Activated naive CD4-positive, alpha-beta T cell treated with anti-CD3 and anti-CD28 coated beads, Interleukin-2, amount 50 U/mL, for 72 hours (primary cell): ENCODE results near the gene MAGOHB. TPM values are rescaled to one million over a fixed set of nuclear protein-coding genes. Genes with fewer than 3 reads are reported as not detected.
"Not testable (repeated sequence)": the region's sequence is repeated elsewhere in the genome, so short reads cannot be mapped to it uniquely, and the experiment has no call there.

Experiments
- ATAC-seq, 2 donors: fragments of 150-1000 bp; cut with Tn5 transposase; 2 replicates each; pipeline ENCODE4 v1.10.0; 2021; ENCODE audit warnings: mild to moderate bottlenecking in 2 of 2, moderate library complexity in 2 of 2
- DNase-seq, 2 donors: peaks; one replicate each; pipeline ENCODE4 v3.0.0; 2021 to 2022; ENCODE audit warnings: low spot score in 2 of 2
- H3K27ac Mint-ChIP-seq, 2 donors: one replicate each; pipeline ENCODE4 v1.8.0; 2022; ENCODE audit warnings: mild to moderate bottlenecking in 2 of 2, mixed read lengths in 2 of 2
- H3K36me3 Mint-ChIP-seq, 2 donors: one replicate each; pipeline ENCODE4 v1.8.0; 2022; ENCODE audit warnings: mixed read lengths in 2 of 2
- H3K9me3 Mint-ChIP-seq, 2 donors: one replicate each; pipeline ENCODE4 v1.8.0; 2022; ENCODE audit warnings: mixed read lengths in 2 of 2
- total RNA-seq, 2 donors: library from RNA; stranded (reverse); gene quantifications; one replicate each; pipeline ENCODE4 v1.2.3, GENCODE V29; 2022

The MAGOHB gene
- 10 to 100 TPM; 54.8 to 60.7 TPM for total RNA-seq

DNA sequence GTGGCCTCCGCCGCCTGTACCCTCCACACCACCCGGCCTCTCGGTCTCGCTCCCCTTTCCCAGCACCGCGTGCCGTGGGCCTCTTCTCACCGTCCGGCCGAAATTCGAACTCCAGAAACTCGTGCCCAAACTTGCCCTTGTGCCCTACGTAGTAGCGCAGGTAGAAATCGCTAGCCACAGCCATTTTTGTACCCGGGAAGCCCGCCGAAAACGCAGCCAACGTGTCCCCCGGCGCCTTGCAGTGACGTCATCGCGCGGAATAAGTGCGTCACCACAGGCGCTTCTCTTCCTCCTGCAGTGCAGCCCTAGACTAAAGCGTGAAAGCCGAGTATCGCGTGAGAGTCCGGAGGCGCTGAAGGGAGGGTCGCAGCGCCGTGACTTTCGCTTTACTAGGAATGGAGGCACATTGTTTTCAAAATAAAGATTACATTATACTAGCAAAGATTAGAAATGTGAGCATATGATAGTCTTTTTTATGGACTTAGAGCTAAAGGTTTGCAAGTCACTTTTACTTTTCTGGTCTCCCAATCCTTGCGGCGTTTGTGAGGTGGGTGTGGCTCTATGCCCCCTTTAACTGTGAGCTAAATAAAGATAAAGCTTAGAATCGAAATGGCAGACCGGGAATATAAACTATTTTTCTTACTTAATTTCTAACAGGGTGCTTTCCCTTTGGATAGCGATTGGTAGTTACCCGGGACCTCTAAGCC is at the start of gene MAGOHB:
Gene MAGOHB, minus strand, starts transcription at position 261 of the 707 bp plus-strand sequence. Its CDS starts 77 bp downstream, at position 184.
- Mint-ChIP-seq H3K36me3 (peaks cover 20 to 23% of the 10 kb centered on the region in 2 donors), H3K27ac (peak within 1 kb of the TSS; percentile 99 to 100), H3K9me3 (no peaks in the 10 kb centered on the region)
- DNase-seq (peak; percentile 97 to 99), ATAC-seq (peak; percentile 98)

DNA sequence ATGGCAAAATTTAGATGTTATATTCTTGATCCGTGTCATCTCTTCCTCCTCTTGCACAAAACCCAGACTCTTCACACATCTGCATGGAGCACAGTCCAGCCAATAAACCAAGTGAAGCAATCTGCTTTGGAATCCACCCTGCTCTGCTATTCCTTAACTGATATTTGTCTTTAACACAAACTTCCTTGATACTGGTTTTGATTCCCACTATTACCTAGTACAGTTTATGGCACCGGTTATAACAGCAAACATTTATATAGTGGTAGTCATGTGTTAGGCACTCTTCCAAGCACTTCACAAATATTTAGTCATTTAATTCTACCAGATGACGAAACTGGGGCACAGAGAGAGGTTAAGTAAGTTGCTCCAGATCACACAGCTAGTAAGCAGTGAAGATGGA is 47.9 kb upstream of the MAGOHB start:
- no peak overlapping the region for H3K27ac Mint-ChIP-seq
- ATAC-seq, result no peak
- DNase-seq, result no peak

DNA sequence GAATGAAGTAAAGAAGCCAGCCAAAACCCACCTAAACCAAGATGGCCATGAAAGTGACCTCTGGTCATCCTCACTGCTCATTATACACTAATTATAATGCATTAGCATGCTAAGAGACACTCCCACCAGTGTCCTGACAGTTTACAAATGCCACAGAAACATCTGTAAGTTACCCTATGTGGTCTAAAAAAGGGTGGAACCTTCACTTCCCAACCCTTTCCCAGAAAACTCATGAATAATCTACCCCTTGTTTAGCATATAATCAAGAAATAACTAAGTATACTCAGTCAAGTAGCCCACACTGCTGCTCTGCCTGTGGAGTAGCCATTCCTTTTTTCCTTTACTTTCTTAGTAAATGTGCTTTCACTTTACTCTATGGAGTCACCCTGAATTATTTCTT is 40.6 kb upstream of the MAGOHB start:
- ATAC-seq (no peak), DNase-seq (no peak)
- Mint-ChIP-seq H3K27ac (no peak overlapping the region), H3K36me3 (peaks cover 0 to 6% of the 10 kb centered on the region in 2 donors), H3K9me3 (peaks cover 0 to 3% of the 10 kb centered on the region in 2 donors)

More for the DNA sequence above, 47.9 kb upstream of the MAGOHB start:
- no peaks in the 10 kb centered on the region for H3K9me3 Mint-ChIP-seq
- H3K36me3 Mint-ChIP-seq, result no peaks in the 10 kb centered on the region

DNA sequence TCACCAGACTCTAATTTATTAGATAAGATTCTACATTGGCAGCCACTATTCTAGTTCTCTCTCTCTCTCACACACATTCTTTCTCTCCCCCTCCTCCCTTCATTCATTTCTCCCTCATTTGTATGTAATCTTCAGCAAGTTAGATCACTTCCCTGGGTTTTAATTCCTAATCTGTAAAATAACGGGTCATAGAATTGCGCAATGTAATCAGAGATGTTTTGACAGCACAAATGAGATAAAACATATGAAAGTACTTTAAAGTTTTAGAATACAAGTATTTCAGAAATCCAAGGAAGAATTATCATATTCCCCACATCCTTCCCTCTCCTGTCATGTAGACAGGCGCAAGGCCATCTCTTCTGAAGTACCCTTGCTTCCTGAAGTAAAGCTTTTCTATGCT is 38.8 kb upstream of the MAGOHB start:
- no peak overlapping the region for H3K27ac Mint-ChIP-seq
- DNase-seq (no peak), ATAC-seq (no peak)
- peaks cover 6 to 9% of the 10 kb centered on the region in 2 donors for H3K36me3 Mint-ChIP-seq
- H3K9me3 Mint-ChIP-seq, result peaks cover 7 to 11% of the 10 kb centered on the region in 2 donors

DNA sequence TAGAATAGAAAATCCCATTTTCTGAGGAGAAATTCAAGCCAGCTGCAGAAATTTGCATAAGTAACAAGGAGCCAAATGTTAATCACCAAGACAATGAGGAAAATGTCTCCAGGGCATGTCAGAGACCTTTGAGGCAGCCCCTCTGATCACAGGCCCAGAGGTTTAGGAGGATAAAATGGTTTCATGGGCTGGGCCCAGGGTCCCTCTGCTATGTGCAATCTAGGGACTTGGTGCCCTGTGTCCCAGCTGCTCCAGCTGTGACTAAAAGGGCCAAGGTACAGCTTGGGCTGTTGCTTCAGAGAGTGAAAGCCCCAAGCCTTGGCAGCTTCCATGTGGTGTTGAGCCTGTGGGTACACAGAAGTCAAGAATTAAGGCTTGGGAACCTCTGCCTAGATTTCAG is 33.2 kb upstream of the MAGOHB start:
- Mint-ChIP-seq H3K36me3 (peaks cover 28 to 32% of the 10 kb centered on the region in 2 donors), H3K9me3 (peaks cover 26 to 29% of the 10 kb centered on the region in 2 donors)
- not testable (repeated sequence) for DNase-seq, ATAC-seq, H3K27ac Mint-ChIP-seq

DNA sequence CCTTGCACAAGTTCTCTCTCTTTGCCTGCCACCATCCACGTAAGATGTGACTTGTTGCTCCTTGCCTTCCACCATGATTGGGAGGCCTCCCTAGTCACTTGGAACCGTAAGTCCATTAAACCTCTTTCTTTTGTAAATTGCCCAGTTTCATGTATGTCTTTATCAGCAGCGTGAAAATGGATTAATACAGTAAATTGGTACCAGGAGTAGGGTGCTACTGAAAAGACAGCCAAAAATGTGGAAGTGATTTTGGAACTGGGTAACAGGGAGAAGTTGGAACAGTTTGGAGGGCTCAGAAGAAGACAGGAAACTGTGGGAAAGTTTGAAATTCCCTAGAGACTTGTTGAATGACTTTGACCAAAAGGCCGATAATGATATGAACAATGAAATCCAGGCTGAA is 32.5 kb upstream of the MAGOHB start:
- peaks cover 28 to 32% of the 10 kb centered on the region in 2 donors for H3K36me3 Mint-ChIP-seq
- no peak for DNase-seq
- peaks cover 26 to 29% of the 10 kb centered on the region in 2 donors for H3K9me3 Mint-ChIP-seq
- no peak for ATAC-seq
- no peak overlapping the region for H3K27ac Mint-ChIP-seq

DNA sequence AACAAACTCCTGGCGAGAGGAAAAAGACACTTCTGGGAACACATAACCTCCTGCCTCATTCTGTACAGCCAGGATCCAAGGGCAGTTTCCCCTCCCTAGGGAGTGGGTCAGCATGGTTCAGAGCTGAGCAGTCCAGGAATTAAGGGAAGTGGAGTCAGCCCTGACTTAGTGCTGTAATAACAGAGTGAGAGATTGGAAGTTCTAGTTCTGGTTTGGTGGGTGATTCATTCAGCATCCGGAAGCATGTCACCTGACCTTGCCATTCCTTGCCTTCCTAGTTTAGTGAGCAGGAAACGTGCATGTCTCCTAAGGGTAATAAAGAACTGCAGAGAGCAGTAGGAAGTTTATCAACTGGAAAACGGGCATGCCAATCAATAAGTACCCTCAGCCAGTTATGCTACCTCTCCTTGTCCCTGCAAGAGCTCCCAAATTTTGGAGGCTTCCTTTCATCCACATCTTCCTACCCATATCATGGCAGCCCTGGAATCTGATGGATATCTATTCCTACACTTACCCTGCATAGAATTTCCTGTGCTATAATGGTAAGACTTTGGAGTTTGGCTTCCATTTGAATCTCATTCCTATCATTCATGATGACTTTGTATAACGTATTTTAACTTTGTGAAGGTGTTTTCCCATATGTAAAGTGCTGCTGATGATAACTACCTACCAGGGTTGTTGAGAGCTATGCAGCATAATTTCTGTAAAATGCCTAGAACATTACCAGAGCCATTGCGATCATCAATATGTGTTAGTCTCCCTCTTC is 28.5 kb upstream of the MAGOHB start:
- H3K27ac Mint-ChIP-seq, result no peak overlapping the region

DNA sequence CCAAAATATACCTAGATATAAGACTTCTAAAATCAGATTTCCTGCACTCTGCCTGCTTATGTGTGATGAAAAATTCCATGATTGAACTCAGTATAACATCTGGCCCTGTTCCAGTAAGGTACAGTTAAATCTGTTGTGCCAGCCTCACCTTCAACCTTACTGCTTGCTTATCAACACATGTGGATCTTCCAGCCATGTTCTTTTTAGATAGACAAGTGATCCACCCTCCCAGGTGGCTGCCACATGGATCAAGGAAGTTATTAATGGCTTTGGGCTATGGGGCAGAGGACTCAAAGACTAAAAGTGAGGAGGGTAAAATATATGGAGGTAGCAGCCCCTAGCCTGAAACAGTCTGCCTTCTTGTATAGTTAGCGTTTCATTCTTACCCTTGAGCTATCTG is 25.3 kb upstream of the MAGOHB start:
- ATAC-seq (no peak), DNase-seq (no peak)
- Mint-ChIP-seq H3K36me3 (no peaks in the 10 kb centered on the region), H3K27ac (no peak overlapping the region), H3K9me3 (no peaks in the 10 kb centered on the region)

More for the DNA sequence above, 28.5 kb upstream of the MAGOHB start:
- peaks cover 18 to 21% of the 10 kb centered on the region in 2 donors for H3K9me3 Mint-ChIP-seq
- DNase-seq, result no peak
- ATAC-seq, result no peak
- peaks cover 21 to 26% of the 10 kb centered on the region in 2 donors for H3K36me3 Mint-ChIP-seq

DNA sequence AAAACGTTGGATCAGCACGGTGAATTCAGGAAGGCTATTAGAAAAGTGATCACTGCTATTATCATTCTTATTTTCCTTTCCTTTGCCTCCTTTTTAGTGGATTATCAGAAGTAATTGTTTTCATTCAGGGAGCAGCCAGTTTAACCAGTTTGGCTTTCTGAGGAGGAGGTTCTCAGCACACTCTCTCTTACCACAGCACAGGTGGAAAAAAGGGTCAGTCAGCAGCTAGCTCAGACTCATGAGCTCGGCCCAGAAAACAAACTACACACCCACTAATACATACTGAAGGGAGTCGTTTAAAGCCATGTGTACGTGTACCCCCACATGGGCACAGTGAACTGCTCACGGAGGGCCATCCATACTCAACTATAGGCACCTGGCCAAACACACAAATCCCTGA is 23.2 kb upstream of the MAGOHB start:
- DNase-seq (no peak), ATAC-seq (no peak)
- no peaks in the 10 kb centered on the region for H3K9me3 Mint-ChIP-seq
- H3K36me3 Mint-ChIP-seq, result no peaks in the 10 kb centered on the region
- no peak overlapping the region for H3K27ac Mint-ChIP-seq

DNA sequence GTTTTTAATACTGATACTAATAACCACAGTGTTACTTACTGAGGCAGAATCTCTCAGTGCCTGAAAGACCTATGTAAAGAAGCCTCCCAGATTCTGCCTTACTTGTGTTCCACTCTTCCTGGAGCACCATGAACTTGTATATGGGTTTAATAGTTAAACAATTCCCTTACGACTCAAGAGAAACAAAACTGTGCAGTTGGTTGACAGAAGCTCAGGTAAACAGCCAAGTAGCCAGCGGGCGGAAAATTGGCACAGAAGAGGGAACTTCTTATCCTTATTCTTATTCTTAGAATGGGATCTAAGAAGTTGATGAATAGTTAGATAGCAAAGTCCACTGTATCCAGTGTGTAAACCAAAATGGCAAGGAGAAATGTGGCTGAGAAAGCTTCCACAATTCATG is 22.7 kb upstream of the MAGOHB start:
- Mint-ChIP-seq H3K27ac (no peak overlapping the region), H3K36me3 (no peaks in the 10 kb centered on the region), H3K9me3 (no peaks in the 10 kb centered on the region)
- ATAC-seq (no peak), DNase-seq (no peak)

DNA sequence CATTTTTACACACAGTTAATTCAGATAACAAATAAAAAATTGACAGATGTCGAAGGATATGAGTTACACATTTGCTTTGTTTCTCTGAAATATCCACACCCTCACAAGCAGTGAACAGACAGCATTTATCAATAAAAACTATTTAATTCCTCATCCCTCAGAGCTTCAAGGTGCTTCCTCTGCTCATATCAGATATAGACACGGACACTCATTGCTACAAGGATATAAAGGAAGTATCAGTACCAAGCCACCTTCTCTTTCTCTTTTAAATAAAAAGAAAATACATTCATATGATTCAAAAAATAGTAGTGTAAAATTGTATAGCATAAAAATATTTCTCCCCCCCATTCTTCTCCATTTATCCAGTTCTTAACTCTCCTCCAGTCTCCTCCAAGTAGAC is 21.9 kb upstream of the MAGOHB start:
- DNase-seq, result no peak
- no peak for ATAC-seq
- Mint-ChIP-seq H3K36me3 (no peaks in the 10 kb centered on the region), H3K27ac (no peak overlapping the region), H3K9me3 (no peaks in the 10 kb centered on the region)

DNA sequence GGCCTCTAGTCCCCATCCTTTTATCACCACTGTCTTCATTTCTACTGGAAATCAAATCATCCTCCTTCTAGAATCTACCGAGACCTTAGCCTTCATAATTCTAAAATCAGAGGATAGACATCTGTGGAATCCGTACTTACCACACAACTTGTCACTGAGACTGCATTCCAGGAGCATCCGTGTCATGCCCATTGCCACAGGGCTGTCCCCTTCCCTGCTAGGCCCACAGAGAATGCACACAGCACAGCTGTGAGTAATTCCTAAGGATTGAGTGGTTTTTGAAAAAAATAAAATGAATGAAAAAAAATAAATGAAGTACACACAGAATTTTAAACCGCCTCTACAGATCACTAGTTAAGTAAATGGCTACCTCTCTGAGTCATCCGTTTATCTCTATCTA is 21.0 kb upstream of the MAGOHB start:
- Mint-ChIP-seq H3K9me3 (no peaks in the 10 kb centered on the region), H3K36me3 (no peaks in the 10 kb centered on the region), H3K27ac (no peak overlapping the region)
- ATAC-seq (no peak), DNase-seq (no peak)

DNA sequence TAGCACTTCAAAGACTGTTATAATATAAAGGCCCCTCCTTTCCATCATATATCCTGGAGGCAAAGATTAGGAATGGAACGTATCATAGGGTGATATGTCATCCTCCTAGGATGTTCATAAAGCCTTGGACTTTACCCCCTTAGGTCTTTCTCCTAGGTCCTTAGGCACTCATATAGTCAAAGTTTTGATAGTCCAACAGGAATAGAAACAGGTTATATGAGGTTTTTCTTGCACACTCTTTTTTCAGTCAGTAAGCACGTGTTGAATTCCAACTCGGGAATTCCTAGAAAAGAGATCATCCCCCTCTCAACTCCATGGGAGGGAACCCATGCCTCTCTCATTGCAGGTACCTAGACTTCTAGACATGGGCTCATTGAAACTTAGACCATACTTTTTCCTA is 20.1 kb upstream of the MAGOHB start:
- Mint-ChIP-seq H3K36me3 (no peaks in the 10 kb centered on the region), H3K27ac (no peak overlapping the region), H3K9me3 (no peaks in the 10 kb centered on the region)
- no peak for ATAC-seq
- no peak for DNase-seq

DNA sequence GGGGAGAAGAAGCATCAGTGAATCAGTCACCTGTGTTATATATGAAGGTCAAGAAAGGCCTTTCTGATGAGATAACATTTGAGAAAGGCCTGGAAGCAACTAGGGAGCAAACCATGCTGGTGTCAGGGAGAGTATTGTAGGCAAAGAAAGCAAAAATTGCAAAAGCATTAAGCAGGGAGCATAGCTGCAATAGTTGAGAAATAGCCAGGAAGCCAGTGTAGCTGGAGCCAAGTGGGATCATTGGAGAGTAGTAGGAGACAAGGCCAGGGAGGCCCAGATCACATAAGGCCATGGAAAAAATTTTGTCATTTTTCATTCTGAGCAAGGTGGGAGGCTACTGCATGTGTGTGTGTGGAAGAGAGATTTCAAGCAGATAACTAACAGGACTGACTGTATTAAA is 18.8 kb upstream of the MAGOHB start:
- Mint-ChIP-seq H3K27ac (no peak overlapping the region), H3K36me3 (no peaks in the 10 kb centered on the region), H3K9me3 (no peaks in the 10 kb centered on the region)
- ATAC-seq (no peak), DNase-seq (no peak)

DNA sequence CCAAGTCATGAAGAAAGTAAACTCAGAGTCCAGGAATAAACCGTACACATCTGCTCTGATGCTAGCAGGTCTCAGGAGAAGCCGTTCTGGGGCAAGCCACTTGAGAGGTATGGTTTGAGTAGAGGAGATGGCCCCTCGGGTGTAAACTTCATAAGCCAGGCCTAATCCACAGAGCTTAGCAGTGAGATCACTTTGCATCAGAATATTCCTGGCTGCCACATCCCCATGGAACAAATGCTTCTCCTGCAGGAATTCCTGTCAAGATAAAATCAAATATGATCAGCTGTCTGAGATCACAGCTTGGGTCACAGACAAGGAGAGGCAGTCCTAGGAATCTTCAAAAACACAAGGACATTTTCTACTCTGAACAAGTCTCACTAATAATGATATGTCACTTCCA is 11.2 kb upstream of the MAGOHB start:
- no peaks in the 10 kb centered on the region for H3K36me3 Mint-ChIP-seq
- no peak overlapping the region for H3K27ac Mint-ChIP-seq
- no peak for ATAC-seq
- H3K9me3 Mint-ChIP-seq, result no peaks in the 10 kb centered on the region
- no peak for DNase-seq

DNA sequence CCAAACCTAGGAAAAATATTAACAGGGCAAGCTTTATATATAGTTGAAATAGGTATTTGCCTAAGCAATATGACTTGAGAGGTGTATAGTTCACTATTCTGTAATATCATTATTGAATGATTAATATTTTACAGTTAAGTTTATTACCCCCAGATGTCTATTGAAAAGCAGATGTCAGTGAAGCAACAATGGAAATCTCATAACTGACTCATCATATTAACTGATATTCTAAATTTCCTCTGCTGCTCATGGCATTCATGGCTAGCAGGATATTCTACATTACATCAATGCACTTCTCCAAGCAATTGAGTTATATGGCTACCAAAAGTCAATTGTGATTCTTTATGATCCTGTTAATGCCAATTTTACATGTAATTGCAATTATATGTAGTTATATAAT is 9.7 kb upstream of the MAGOHB start:
- Mint-ChIP-seq H3K9me3 (no peaks in the 10 kb centered on the region), H3K27ac (no peak overlapping the region), H3K36me3 (no peaks in the 10 kb centered on the region)
- DNase-seq, result no peak
- no peak for ATAC-seq

DNA sequence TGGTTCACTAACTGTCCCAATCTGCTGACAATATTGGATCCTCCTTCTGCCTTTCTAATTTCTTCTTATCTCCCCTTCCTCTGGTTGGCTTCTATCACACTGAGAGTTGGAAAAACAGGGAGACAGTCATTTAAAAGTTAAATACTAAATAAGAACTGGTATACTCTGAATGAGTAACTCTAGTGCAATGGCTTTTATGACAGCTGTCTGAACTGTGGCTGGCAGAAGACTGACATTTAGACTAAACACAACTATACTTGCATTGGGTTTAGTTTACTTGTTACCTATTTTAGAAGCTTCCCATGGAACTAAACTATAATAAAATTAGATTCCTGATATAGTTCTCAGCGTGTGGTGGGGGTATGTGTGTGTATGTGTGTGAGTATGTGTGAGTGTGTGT is 7.9 kb upstream of the MAGOHB start:
- Mint-ChIP-seq H3K27ac (no peak overlapping the region), H3K36me3 (no peaks in the 10 kb centered on the region), H3K9me3 (no peaks in the 10 kb centered on the region)
- no peak for DNase-seq
- ATAC-seq, result no peak
